Glutamatergic neuron (in vitro differentiated cells): ENCODE results near the gene PRKG2. TPM values are rescaled to one million over a fixed set of nuclear protein-coding genes. Genes with fewer than 3 reads are reported as not detected.

Experiments
- DNase-seq: peaks from one replicate; pipeline ENCODE4 v3.0.0; 2022
- H3K27ac Mint-ChIP-seq: one replicate; pipeline ENCODE4 v1.8.0; 2020; ENCODE audit warnings: mild to moderate bottlenecking, mixed read lengths, inconsistent platforms; ENCODE audit not compliant: unreplicated experiment
- H3K27me3 Mint-ChIP-seq: one replicate; pipeline ENCODE4 v1.8.0; 2020; ENCODE audit warnings: mild to moderate bottlenecking, moderate library complexity, mixed read lengths, inconsistent platforms; ENCODE audit not compliant: unreplicated experiment
- H3K36me3 Mint-ChIP-seq: one replicate; pipeline ENCODE4 v1.8.0; 2020; ENCODE audit warnings: mild to moderate bottlenecking, mixed read lengths, inconsistent platforms; ENCODE audit not compliant: unreplicated experiment
- H3K4me1 Mint-ChIP-seq: one replicate; pipeline ENCODE4 v1.8.0; 2020; ENCODE audit warnings: mild to moderate bottlenecking, low read depth, mixed read lengths, inconsistent platforms; ENCODE audit not compliant: unreplicated experiment
- H3K4me3 Mint-ChIP-seq: one replicate; pipeline ENCODE4 v1.8.0; 2020; ENCODE audit warnings: mild to moderate bottlenecking, mixed read lengths, inconsistent platforms; ENCODE audit not compliant: unreplicated experiment
- H3K9me3 Mint-ChIP-seq: one replicate; pipeline ENCODE4 v1.8.0; 2020; ENCODE audit warnings: mild to moderate bottlenecking, moderate library complexity, mixed read lengths, inconsistent platforms; ENCODE audit not compliant: unreplicated experiment
- CTCF ChIP-seq: fragments of 200-600 bp; sonication (generic); IDR thresholded peaks from one replicate; pipeline ENCODE4 v1.5.0; 2021; ENCODE audit not compliant: partially characterized antibody, unreplicated experiment
- total RNA-seq: library from RNA; stranded (reverse); fragmentation: NEBNext Ultra II Directional; extraction: Animal tissue kit (Norgen Biotek cat#: 25700); gene quantifications from one replicate; pipeline ENCODE4 v1.2.1, GENCODE V29; 2021; ENCODE audit not compliant: unreplicated experiment

PRKG2 gene
- total RNA-seq, 1 donor from 2014 or later, result 29.7 TPM

GRCh38 chr4:81217779-81218178 lies 2.8 kb upstream of the PRKG2 start:
- TF ChIP-seq CTCF, result no peak
- no peak for DNase-seq
- H3K27me3 Mint-ChIP-seq, result peaks cover 18% of the 10 kb centered on the region
- H3K4me1 Mint-ChIP-seq, result peaks cover 7% of the 10 kb centered on the region
- peaks cover 10% of the 10 kb centered on the region for H3K9me3 Mint-ChIP-seq
- no peak overlapping the region for H3K27ac Mint-ChIP-seq
- peaks cover 6% of the 10 kb centered on the region for H3K36me3 Mint-ChIP-seq
- H3K4me3 Mint-ChIP-seq, result no peak overlapping the region

GRCh38 chr4:81215931-81216330 lies 909 bp upstream of the PRKG2 start:
- Mint-ChIP-seq H3K4me3 (peak overlapping the region; percentile 90), H3K9me3 (peaks cover 10% of the 10 kb centered on the region), H3K4me1 (peaks cover 7% of the 10 kb centered on the region), H3K36me3 (peaks cover 6% of the 10 kb centered on the region), H3K27me3 (peaks cover 18% of the 10 kb centered on the region), H3K27ac (peak overlapping the region; percentile 91)
- no peak for TF ChIP-seq CTCF
- DNase-seq, result no peak

GRCh38 chr4:81214144-81214880 lies 710 bp downstream of the PRKG2 start:
- H3K27ac Mint-ChIP-seq, result no peak overlapping the region
- peaks cover 13% of the 10 kb centered on the region for H3K36me3 Mint-ChIP-seq
- H3K9me3 Mint-ChIP-seq, result peaks cover 11% of the 10 kb centered on the region
- TF ChIP-seq CTCF, result no peak
- peaks cover 9% of the 10 kb centered on the region for H3K4me1 Mint-ChIP-seq
- H3K4me3 Mint-ChIP-seq, result no peak overlapping the region
- H3K27me3 Mint-ChIP-seq, result peaks cover 16% of the 10 kb centered on the region
- DNase-seq, result peak; percentile 51

GRCh38 chr4:81213671-81214070 lies 1.4 kb downstream of the PRKG2 start:
- H3K4me1 Mint-ChIP-seq, result peaks cover 11% of the 10 kb centered on the region
- H3K9me3 Mint-ChIP-seq, result peaks cover 13% of the 10 kb centered on the region
- no peak for DNase-seq
- H3K27me3 Mint-ChIP-seq, result peaks cover 16% of the 10 kb centered on the region
- TF ChIP-seq CTCF, result no peak
- no peak overlapping the region for H3K27ac Mint-ChIP-seq
- H3K4me3 Mint-ChIP-seq, result no peak overlapping the region
- peaks cover 10% of the 10 kb centered on the region for H3K36me3 Mint-ChIP-seq

GRCh38 chr4:81211956-81212355 lies 3.1 kb downstream of the PRKG2 start:
- Mint-ChIP-seq H3K27me3 (peaks cover 16% of the 10 kb centered on the region), H3K27ac (no peak overlapping the region), H3K4me3 (peak overlapping the region; percentile 32), H3K4me1 (peaks cover 14% of the 10 kb centered on the region), H3K36me3 (peaks cover 10% of the 10 kb centered on the region), H3K9me3 (peaks cover 14% of the 10 kb centered on the region)
- no peak for DNase-seq
- no peak for TF ChIP-seq CTCF
